ENCODE measurements around the gene DNAJC6. TPM values are rescaled to one million over a fixed set of nuclear protein-coding genes. Genes with fewer than 3 reads are reported as not detected.

Gene DNAJC6
- polyA plus RNA-seq, 4 donors = 5.4 to 7.5 (median 6.5) TPM

GRCh38 chr1:65459397-65459768 lies 150.0 kb downstream of the DNAJC6 start:
- DNase-seq (ENCODE audit: low read depth in 4 of 4, low spot score in 3 of 4) = no peak

Other genes starting within 250 kb of the DNAJC6 start
- gene AK4, start 161.3 kb upstream of the DNAJC6 start, polyA plus RNA-seq (ENCODE audit: insufficient read length in 4 of 4) = 10 to 100 TPM; 48.3 to 83.3 (median 52.4) TPM
- gene LEPR, start 111.1 kb downstream of the DNAJC6 start, polyA plus RNA-seq (ENCODE audit: insufficient read length in 4 of 4) = 10 to 100 TPM in 3 of 4 donors, 1 to 10 TPM in 1; 9.1 to 13.0 (median 11.9) TPM
- gene LEPROT, start 111.1 kb downstream of the DNAJC6 start, polyA plus RNA-seq (ENCODE audit: insufficient read length in 4 of 4) = 100 to 1,000 TPM; 149 to 187 (median 179) TPM